Measurements from ENCODE around the gene NDUFB2. TPM values are rescaled to one million over a fixed set of nuclear protein-coding genes. Genes with fewer than 3 reads are reported as not detected.
"Not testable (repeated sequence)": the region's sequence is repeated elsewhere in the genome, so short reads cannot be mapped to it uniquely, and the experiment has no call there.

Gene NDUFB2
- polyA plus RNA-seq, 1 experiment = 289 TPM

DNA sequence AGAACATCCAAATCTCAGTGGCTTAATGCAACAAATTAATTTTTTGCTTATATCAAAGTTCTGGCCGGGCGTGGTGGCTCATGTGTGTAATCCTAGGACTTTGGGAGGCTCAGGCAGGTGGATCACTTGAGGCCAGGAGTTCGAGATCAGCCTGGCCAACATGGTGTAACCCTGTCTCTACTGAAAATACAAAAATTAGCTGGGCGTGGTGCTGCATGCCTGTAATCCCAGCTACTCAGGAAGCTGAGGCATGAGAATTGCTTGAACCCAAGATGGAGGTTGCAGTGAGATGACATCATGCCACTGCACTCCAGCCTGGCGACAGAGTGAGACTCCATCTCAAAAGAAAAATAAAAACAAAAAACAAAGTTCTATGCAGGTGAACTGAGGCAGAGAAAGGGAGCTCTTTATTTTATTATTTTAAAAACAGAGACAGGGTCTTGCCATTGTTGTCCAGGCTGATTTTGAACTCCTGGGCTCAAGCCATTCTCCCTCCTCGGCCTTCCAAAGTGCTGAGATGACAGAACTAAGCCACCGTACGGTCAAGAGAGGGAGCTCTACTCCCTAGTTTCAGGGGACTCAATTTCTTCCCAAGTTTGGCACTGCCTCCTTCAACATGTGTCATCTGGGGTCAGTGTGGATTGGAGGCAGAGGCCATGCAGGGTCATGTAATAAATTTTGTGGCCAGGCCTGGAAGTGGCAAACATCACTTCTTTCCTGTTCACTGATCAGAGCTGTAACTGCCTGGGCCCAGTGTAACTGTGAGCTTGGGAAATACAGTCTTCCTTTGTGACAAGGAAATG lies 21.4 kb upstream of the NDUFB2 start:
- TF ChIP-seq, protein P1, sequence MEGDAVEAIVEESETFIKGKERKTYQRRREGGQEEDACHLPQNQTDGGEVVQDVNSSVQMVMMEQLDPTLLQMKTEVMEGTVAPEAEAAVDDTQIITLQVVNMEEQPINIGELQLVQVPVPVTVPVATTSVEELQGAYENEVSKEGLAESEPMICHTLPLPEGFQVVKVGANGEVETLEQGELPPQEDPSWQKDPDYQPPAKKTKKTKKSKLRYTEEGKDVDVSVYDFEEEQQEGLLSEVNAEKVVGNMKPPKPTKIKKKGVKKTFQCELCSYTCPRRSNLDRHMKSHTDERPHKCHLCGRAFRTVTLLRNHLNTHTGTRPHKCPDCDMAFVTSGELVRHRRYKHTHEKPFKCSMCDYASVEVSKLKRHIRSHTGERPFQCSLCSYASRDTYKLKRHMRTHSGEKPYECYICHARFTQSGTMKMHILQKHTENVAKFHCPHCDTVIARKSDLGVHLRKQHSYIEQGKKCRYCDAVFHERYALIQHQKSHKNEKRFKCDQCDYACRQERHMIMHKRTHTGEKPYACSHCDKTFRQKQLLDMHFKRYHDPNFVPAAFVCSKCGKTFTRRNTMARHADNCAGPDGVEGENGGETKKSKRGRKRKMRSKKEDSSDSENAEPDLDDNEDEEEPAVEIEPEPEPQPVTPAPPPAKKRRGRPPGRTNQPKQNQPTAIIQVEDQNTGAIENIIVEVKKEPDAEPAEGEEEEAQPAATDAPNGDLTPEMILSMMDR (IDR thresholded peaks at IDR 0.05; ENCODE audit: insufficient read depth, low read depth, low read length) = peak; percentile 64
- ChIA-PET POLR2A (interaction anchor here (0.6 kb wide), 1 partner anchor 21 kb away, joined by 3 read pairs; no protein-coding TSS in a partner anchor), CTCF (interaction anchor here (0.6 to 3.3 kb wide), 11 partner anchors 10 to 975 kb away, joined by 3 to 21 read pairs (median 5); no protein-coding TSS in a partner anchor)
- DNase-seq (ENCODE audit: low read depth) = no peak
- H3K4me3 ChIP-seq (ENCODE audit: low read depth, low read length) = no peak overlapping the region
- no peaks in the 10 kb centered on the region; the same call in none of the 2 replicates for H3K36me3 ChIP-seq (ENCODE audit: control insufficient read depth, insufficient read depth, low read length)
- H3K27me3 ChIP-seq (ENCODE audit: control insufficient read depth, insufficient read depth, low read length) = no peaks in the 10 kb centered on the region

DNA sequence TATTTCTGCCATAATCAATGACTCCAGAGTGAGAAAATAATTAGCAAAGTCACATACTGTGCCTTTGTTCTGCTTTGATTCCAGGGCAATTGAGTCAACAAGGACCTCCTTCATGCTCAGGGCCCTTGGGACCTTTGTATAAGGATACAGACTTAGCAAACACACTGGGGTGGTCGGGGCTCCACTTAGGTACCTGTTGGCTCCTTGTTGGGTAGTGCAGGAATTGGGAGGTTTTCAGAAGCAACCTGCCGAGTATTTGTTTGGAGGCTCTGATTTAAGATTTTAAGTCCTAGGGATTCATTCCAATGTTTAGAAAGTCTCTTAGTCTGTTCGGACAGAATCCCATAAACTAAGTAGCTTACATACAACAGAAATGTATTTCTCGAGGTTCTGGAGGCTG lies 20.8 kb upstream of the NDUFB2 start:
- H3K36me3 ChIP-seq (ENCODE audit: control insufficient read depth, insufficient read depth, low read length) = peaks cover under 1% of the 10 kb centered on the region
- no peak for DNase-seq (ENCODE audit: low read depth)

DNA sequence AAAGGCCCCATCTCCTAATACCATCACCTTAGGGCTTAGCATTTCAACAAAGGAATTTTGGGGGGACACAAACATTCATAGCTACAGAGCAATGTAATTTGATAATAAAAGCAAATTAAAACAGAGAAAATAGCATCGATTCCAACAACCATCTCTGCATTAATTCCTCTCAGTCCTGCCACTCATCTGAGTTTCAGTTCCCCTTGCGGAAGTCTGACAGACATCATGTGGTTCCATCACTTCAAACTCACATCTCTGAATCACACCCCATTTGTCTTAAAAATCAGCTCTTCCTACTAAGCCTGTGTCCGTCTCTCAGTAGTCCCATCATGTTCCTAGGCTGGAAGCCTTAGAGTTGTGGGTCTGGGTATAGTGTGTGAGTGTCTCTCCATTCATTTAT lies 20.2 kb upstream of the NDUFB2 start:
- no peak overlapping the region for H3K4me3 ChIP-seq (ENCODE audit: low read depth, low read length)
- TF ChIP-seq, protein P1 (IDR thresholded peaks at IDR 0.05; ENCODE audit: insufficient read depth, low read depth, low read length) = no peak
- H3K36me3 ChIP-seq (ENCODE audit: control insufficient read depth, insufficient read depth, low read length) = peaks cover 3% of the 10 kb centered on the region
- CTCF ChIA-PET = interaction anchor here (1.0 to 2.3 kb wide), 2 partner anchors 9 to 46 kb away, joined by 3 to 21 read pairs; no protein-coding TSS in a partner anchor
- no peak for DNase-seq (ENCODE audit: low read depth)
- no peaks in the 10 kb centered on the region for H3K27me3 ChIP-seq (ENCODE audit: control insufficient read depth, insufficient read depth, low read length)
- POLR2A ChIA-PET = no interaction called here

More for the DNA sequence above, 20.8 kb upstream of the NDUFB2 start:
- ChIA-PET POLR2A (no interaction called here), CTCF (interaction anchor here (0.9 to 3.3 kb wide), 8 partner anchors 9 to 974 kb away, joined by 3 to 21 read pairs (median 6); no protein-coding TSS in a partner anchor)
- Histone ChIP-seq H3K27me3 (ENCODE audit: control insufficient read depth, insufficient read depth, low read length) (no peaks in the 10 kb centered on the region), H3K4me3 (ENCODE audit: low read depth, low read length) (no peak overlapping the region)
- TF ChIP-seq, protein P1 (IDR thresholded peaks at IDR 0.05; ENCODE audit: insufficient read depth, low read depth, low read length) = no peak

DNA sequence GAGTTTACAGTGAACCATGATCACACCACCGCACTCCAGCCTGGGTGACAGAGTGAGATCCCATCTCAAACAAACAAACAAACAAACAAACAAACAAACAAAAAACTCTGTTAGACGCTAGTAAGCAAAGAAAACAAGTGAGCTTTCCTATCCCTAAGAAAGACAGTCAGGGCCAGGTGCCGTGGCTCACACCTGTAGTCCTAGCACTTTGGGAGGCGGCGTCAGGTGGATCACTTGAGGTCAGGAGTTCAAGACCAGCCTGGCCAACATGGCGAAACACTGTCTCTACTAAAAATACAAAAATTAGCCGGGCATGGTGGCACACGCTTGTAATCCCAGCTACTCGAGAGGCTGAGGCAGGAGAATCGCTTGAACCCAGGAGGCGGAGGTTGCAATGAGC lies 19.6 kb upstream of the NDUFB2 start:
- CTCF ChIA-PET = not testable (repeated sequence)

DNA sequence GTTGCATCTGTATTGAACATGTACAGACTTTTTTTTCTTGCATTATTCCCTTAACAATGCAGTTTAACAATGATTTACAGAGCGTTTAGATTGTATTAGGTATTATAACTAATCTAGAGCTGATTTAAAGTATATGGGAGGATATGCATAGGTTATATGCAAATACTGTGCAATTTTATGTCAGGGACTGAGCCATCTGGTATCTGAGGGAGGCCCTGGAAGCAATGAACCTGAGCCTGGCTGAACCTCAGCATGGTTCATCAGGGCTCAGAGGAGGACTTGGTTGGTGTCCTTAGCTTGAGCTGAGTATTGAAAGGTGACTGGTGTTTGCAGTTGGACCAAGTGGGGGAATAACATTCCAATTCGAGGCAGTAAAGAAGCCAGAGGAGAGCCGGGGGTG lies 19.0 kb upstream of the NDUFB2 start:
- TF ChIP-seq, protein P1 (IDR thresholded peaks at IDR 0.05; ENCODE audit: insufficient read depth, low read depth, low read length) = no peak

More for the DNA sequence above, 19.6 kb upstream of the NDUFB2 start:
- POLR2A ChIA-PET; DNase-seq (ENCODE audit: low read depth); H3K4me3 ChIP-seq (ENCODE audit: low read depth, low read length); H3K27me3 ChIP-seq (ENCODE audit: control insufficient read depth, insufficient read depth, low read length); H3K36me3 ChIP-seq (ENCODE audit: control insufficient read depth, insufficient read depth, low read length): not testable (repeated sequence)

More for the DNA sequence above, 19.0 kb upstream of the NDUFB2 start:
- Histone ChIP-seq H3K4me3 (ENCODE audit: low read depth, low read length) (no peak overlapping the region), H3K27me3 (ENCODE audit: control insufficient read depth, insufficient read depth, low read length) (no peaks in the 10 kb centered on the region), H3K36me3 (ENCODE audit: control insufficient read depth, insufficient read depth, low read length) (peaks cover 3% of the 10 kb centered on the region)
- no peak for DNase-seq (ENCODE audit: low read depth)
- POLR2A ChIA-PET = no interaction called here
- CTCF ChIA-PET = no interaction called here

Measured in BJ (cell line).